K562 treated with DMSO at 1 percent for 48 hours (cell line): ENCODE measurements around the gene KRT17. TPM values are rescaled to one million over a fixed set of nuclear protein-coding genes. Genes with fewer than 3 reads are reported as not detected.

Source experiments
- total RNA-seq: library from RNA; unstranded; fragments of 300-600 nt; gene quantifications from 2 replicates; pipeline ENCODE4 v1.2.3, GENCODE V29; 2022; ENCODE audit warnings: low replicate concordance; ENCODE audit errors: extremely low read depth

KRT17 gene
- total RNA-seq: not detected in 2 replicates

GRCh38 chr17:41624208-41625101 lies at the start of gene KRT17:
KRT17 (minus strand) TSS chr17:41624575; CDS start chr17:41624509, 66 bp downstream.

GRCh38 chr17:41612376-41613160 lies 11.8 kb downstream of the KRT17 start, which contains the start of gene KRT16:
KRT16 (minus strand) TSS chr17:41612767; CDS start chr17:41612688, 79 bp downstream.

GRCh38 chr17:41586863-41587495 lies 37.4 kb downstream of the KRT17 start, which contains the start of gene KRT14:
KRT14 (minus strand) TSS chr17:41586895; CDS start chr17:41586834, 61 bp downstream.

GRCh38 chr17:41571561-41572434 lies 52.6 kb downstream of the KRT17 start, which contains the start of gene KRT9:
KRT9 (minus strand) TSS chr17:41572059; CDS start chr17:41571992, 67 bp downstream.

Other genes starting within 250 kb of the KRT17 start
- gene KRT34, start 242.3 kb downstream of the KRT17 start, total RNA-seq: not detected in 2 replicates
- not detected in 2 replicates for gene KRT31, start 227.0 kb downstream of the KRT17 start, total RNA-seq
- gene KRT37, start 200.0 kb downstream of the KRT17 start, total RNA-seq: not detected in 2 replicates
- not detected in 2 replicates for gene KRT38, start 183.6 kb downstream of the KRT17 start, total RNA-seq
- not detected in 2 replicates for gene KRT32, start 157.2 kb downstream of the KRT17 start, total RNA-seq
- gene KRT35, start 143.4 kb downstream of the KRT17 start, total RNA-seq: not detected in 2 replicates
- gene KRT36, start 134.7 kb downstream of the KRT17 start, total RNA-seq: not detected in 2 replicates
- gene KRT13, start 119.0 kb downstream of the KRT17 start, total RNA-seq: not detected in 2 replicates
- gene KRT15, start 105.7 kb downstream of the KRT17 start, total RNA-seq: not detected in 2 replicates
- not detected in 2 replicates for gene KRT19, start 96.3 kb downstream of the KRT17 start, total RNA-seq
- gene KRT9, start 52.5 kb downstream of the KRT17 start, total RNA-seq: not detected in 2 replicates
- gene KRT14, start 37.7 kb downstream of the KRT17 start, total RNA-seq: not detected in 2 replicates
- gene KRT16, start 11.8 kb downstream of the KRT17 start, total RNA-seq: not detected in 2 replicates
- 437 and 1,744 TPM in 2 replicates for gene EIF1, start 64.3 kb upstream of the KRT17 start, total RNA-seq
- not detected in 2 replicates for gene GAST, start 87.8 kb upstream of the KRT17 start, total RNA-seq
- not detected in 2 replicates for gene HAP1, start 110.1 kb upstream of the KRT17 start, total RNA-seq
- not detected in 2 replicates for gene JUP, start 162.1 kb upstream of the KRT17 start, total RNA-seq
- gene P3H4, start 187.4 kb upstream of the KRT17 start, total RNA-seq: not detected in 2 replicates
- gene FKBP10, start 188.4 kb upstream of the KRT17 start, total RNA-seq: not detected in 2 replicates
- not detected in 2 replicates for gene NT5C3B, start 211.7 kb upstream of the KRT17 start, total RNA-seq
- not detected in 2 replicates for gene KLHL10, start 213.2 kb upstream of the KRT17 start, total RNA-seq
- not detected in 2 replicates for gene KLHL11, start 240.8 kb upstream of the KRT17 start, total RNA-seq